GM18868 (cell line): ENCODE data around the gene KIAA0825.
"Not testable (repeated sequence)": the region's sequence is repeated elsewhere in the genome, so short reads cannot be mapped to it uniquely, and the experiment has no call there.

Experiments
- ATAC-seq: cut with Tn5 transposase; IDR thresholded peaks from one replicate; pipeline ENCODE4 v1.9.1; 2021; ENCODE audit warnings: mild to moderate bottlenecking, moderate library complexity; ENCODE audit not compliant: unreplicated experiment

Gene KIAA0825

GRCh38 chr5:94575196-94575595 is 43.2 kb downstream of the KIAA0825 start:
- ATAC-seq = no peak

GRCh38 chr5:94573349-94573748 is 45.1 kb downstream of the KIAA0825 start:
- ATAC-seq = not testable (repeated sequence)

DNA sequence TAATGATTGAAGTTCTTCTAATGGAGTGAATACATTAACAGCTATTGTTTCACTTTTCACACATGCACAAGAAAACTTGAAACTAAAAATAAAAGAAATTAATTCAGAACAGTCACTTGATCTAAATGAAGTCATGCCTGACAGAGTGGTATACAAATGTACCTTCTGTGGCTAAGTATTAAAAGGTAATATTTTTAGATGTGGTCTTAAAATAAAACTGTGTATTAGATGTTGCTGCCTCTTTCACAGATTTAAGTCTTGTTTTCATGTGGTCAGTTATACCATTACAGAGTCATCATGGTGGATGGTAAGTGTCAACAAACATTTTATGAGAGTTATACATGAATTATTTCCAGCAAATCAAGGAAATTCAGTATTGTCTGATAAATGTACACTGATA is 47.0 kb downstream of the KIAA0825 start:
- ATAC-seq = no peak

GRCh38 chr5:94564812-94565211 is 53.6 kb downstream of the KIAA0825 start:
- no peak for ATAC-seq

DNA sequence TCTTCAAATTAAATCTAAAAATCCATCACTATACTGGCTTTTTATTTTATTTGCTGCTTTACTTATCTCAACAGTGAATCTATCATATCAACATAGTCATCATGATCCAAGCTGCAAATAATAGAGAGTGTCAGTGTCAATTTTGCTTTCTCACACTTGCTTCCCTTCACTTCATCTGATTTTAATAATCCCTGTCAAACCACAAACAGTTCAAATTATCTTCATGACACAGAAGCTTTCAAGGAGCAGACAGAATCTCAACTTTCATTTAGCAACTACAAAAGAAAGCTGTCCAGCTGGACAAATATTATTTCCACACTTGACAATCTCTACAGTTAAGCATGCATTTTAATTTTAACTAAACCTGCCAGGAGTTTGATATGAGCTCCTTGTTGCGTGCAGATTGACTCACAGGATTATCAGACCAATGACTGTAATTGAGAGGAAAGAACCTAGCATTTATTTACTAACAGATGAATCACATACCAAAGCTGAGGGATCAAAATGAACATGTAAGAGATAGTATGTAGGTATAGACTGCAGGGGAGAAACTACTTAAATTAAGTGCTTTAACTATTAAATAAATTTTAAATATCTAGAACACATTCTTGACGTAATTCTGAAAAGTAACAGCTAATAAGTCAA is 56.0 kb downstream of the KIAA0825 start:
- ATAC-seq = no peak

DNA sequence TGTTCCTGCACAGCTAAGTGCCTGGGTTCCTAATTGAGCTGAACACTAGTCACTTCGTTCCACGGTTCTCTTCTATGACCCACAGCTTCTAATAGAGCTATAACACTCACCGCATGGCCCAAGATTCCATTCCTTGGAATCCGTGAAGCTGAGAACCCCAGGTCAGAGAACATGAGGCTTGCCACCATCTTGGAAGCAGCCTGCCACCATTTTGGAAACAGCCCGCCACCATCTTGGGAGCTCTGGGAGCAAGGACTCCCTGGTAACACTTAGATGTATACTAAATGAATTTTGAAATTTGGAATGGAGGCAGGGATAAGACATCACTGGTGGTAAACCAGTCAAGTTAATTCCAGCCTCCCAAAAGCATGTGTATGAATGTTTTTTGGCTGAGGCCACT is 60.4 kb downstream of the KIAA0825 start:
- no peak for ATAC-seq

GRCh38 chr5:94551858-94552257 is 66.5 kb downstream of the KIAA0825 start:
- ATAC-seq = no peak

- ATAC-seq = no peak
Measured at GRCh38 chr5:94545870-94546625, 72.4 kb downstream of the KIAA0825 start.

GRCh38 chr5:94544875-94545547 is 73.4 kb downstream of the KIAA0825 start:
- ATAC-seq = no peak

- ATAC-seq = peak; percentile 95
Measured at GRCh38 chr5:94544031-94544650, 74.3 kb downstream of the KIAA0825 start.

DNA sequence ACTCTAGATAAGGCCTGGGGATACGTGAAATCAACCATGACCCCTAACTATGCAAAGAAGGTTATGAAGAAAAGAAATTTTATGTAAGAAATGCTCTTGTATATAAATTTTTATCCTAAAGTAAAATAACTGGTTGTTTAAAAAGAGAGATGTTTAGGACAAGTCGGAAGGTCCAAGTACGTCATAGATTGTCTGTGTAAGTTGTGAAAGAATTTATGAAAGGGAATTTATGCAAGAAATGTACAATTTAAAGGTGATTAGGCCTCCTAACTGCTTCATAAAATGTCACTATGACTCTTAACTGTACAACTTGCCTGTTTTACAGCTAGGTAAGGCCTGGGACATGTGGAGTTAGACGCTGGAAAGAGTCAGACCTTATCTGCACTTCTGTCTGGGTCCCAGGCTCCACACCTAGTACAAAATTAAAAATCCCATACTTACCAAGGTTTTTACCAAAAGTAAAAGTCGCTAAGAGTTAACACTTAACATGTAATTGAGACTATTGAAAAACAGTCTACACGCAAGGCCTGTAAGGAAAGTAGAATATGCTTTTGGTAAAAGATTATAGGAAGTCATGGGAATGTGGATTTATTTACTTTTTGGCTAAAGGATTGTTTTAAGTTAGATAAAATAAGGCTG is 77.4 kb downstream of the KIAA0825 start:
- no peak for ATAC-seq

DNA sequence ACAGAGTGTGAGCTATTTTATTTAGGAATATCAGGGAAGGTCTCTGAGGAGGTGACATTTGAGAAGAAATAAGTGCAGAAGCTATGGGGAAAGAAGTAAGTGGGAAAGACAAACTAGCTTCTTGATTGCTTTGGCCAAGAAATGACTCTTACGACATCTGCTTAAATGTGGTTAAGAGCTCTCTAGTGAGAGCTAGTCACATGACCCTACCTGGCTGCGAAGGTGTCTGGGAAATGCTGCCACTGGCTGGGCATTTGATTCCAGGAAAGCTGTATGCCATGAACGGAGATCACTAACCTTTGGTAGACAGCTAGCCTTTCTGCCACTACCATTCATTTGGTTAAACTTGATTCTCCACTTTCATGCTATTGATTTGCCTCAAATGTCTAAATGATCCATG is 80.1 kb downstream of the KIAA0825 start:
- ATAC-seq = no peak

DNA sequence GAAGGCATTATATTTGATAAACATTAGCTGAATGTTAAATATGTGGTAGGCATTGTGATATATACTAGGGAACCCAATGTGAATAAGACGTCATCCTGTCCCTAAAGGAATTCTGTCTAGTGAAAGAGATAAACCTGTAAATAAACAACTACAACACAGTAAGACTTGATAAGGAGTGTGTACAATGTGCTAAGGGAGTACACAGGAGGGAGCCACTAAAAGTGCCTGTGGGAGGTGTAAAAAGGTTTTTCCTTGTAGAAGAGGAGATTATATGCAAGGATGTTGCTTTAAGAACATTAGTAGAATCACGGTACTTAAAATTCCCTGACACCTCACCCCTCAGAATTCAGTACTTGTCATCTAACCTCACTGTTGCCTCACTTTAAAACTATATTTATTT is 91.7 kb downstream of the KIAA0825 start:
- ATAC-seq = no peak

- peak; percentile 93 for ATAC-seq
Measured at GRCh38 chr5:94524841-94525697, 93.3 kb downstream of the KIAA0825 start.

DNA sequence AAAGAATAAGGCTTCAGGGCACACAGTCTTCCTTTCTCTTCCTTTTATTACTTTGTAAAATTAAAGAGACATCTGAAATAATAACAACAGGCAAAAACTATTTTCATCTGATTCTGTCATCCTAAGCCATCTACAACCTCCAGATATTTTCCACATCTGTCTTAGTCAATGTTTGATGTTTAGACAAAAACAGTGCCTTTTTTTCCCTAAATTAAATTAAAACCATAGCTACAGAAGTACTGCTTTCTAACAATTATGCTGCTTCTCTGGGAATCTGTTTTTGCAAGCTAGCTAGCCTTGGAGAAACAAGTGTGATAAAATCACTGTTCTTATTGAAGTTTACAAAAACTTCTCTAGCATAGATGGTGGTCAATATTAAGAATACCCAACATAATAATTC is 95.4 kb downstream of the KIAA0825 start:
- no peak for ATAC-seq

DNA sequence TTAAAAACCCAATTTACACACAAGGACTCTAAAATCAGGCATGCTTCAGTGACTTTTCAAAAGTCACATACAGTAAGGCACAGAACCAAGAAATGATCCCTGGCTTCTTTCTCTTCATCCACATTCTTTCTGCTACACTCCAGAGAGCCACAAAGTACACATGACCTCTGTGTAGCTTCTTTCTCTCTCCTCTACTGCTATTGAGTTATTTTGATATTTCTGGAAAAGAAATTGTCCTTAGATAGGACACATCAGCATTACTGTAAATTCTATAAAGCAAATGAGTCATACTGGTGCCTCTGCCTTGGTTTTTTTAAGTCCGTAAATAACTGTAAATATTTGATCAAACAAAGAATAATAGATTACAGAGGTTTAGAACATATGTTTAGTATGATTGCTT is 96.3 kb downstream of the KIAA0825 start:
- no peak for ATAC-seq

DNA sequence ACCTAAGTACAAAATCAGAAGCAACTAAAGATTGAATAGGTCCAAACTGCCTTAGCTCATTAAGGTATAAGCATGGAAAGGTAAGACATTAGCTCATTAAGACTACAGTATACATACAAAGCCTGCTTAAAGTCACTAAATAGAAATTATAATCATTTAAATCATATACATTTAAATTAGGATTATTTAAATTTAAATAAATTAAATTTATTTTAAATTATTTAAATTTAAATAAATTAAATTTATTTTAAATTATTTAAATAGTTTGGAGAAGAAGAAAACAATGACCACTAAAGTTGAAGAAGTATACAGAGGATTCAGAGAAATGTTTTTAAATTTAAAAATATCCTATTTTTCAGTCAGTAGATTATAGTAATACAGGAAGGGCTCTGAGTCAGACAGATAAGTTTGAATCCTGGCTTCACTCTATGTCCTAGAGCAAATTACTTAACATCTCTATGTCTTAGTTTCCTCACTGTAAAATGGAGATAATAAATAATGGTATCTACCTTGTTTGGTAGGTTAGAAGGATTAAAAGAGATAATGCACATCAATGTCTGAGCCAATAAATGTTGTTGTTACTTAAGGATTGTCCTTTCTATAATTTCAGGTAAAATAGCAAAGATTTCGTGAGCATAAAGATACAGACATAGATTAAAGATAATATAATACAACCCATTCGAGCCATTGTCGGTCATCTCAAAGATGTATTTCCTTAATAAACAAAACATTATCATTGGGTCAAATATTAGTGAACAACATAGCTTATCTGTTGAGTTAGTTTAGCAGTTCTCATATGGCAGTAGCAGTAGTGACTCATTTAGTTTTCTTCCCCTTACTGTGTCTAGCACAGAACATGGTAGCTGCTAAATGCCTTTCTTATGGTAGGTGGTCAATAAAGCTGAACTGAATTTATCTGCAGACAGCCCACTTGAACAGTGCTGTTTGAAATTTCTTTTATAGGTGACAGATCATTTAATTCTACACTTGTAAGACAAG is 100.6 kb downstream of the KIAA0825 start:
- no peak for ATAC-seq

DNA sequence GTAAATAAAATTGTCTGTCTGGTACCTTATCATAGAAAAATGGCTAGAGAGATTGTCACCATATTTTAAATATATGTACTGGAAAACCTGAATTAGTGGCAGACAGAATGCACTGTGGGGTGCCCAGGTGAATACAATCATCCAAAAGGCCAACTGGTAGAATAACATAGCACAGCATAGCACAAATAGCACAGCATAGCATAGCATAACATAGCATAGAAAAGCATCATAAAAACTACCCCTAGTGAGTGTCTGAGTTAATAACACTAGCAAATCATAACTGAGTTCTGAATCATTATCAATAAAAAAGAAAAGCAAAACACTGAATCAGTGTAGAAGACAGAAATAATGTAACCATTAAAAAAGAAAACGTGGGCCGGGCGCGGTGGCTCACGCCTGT is 102.3 kb downstream of the KIAA0825 start:
- ATAC-seq = no peak
